SHP77 treated with DMSO at 0.1 percent for 48 hours (cell line): ENCODE results near the gene SLC23A2.
"Not testable (repeated sequence)": the region's sequence is repeated elsewhere in the genome, so short reads cannot be mapped to it uniquely, and the experiment has no call there.

Source experiments
- DNase-seq: peaks from one replicate; lab custom pipeline; 2025; lab: John Stamatoyannopoulos, UW

SLC23A2 gene

DNA sequence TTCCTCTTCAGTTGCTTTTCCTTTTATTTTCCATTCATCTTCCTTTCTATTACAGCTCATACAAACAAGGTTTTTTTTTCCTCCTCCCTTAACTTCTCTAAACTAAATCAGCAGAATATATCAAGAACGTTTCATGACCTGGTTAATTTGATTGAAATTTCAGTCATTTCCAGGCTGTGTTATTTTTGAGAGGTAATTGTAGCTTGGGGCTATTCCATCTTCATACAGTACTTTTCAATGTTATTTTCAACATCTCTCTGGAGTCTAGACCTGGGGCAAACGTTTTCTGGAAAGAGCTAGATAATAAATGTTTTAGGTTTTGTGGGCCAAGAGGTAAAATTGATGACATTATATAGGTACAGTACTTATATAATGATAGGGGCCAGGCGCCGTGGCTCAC is 4.0 kb upstream of the SLC23A2 start:
- DNase-seq: no peak

DNA sequence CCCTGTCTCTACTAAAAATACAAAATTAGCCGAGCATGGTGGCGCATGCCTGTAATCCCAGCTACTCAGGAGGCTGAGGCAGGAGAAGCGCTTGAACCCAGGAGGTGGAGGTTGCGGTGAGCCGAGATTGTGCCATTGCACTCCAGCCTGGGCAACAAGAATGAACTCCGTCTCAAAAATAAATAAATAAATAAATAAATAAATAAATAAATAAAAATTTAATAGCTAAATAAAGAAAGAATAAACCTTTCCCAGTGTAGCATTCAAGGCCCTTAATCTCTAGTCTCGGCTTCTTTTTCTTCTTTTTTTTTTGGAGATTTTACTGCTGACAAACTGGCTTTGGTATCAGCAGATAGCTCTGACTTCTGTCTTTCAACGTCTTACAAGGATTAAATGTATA is 3.5 kb upstream of the SLC23A2 start:
- DNase-seq: not testable (repeated sequence)

GRCh38 chr20:5003626-5004025 is 2.3 kb upstream of the SLC23A2 start:
- DNase-seq: no peak

DNA sequence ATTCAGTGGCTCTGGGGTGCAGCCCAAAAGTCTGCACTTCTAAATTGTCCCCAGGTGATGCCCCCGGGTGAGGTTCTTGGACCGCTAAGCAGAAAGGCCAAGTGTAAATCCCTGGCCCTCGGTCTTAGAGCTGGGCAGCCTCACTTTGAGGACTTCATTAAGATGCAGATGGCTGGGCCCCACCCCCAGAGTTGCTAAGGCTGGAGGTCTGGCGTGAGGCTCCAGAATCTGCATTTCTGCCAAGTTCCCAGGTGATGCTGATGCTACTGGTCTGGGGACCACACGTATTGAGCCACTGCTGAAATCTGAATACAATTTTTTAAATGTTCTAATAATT is 735 bp upstream of the SLC23A2 start:
- DNase-seq: no peak

GRCh38 chr20:5000263-5001173 is 792 bp downstream of the SLC23A2 start:
- no peak for DNase-seq

- DNase-seq: no peak
Observed at GRCh38 chr20:4999788-5000187, 1.5 kb downstream of the SLC23A2 start.

DNA sequence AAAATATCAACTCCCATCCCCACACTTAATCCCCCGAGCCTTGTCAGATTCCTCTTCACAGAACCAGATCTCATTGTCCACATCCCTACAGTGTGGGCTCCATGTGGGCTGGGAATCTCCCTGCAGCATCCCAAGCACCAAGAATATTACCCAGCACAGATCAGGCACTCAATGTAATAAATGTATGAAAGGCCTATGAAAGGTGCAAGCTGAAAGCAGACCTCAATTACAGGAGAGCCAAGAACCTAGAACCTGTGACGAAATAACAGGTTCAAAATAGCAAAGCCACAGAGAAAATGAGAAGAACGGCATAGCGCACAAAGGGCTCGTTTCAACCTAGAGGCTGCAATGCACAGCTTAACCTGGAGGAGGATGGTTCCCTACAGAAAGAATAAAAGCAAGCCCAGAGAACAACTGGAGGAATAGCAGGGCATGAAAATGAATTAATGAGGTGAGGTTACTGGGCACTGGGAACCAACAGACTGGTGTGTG is 3.1 kb downstream of the SLC23A2 start:
- DNase-seq: no peak

DNA sequence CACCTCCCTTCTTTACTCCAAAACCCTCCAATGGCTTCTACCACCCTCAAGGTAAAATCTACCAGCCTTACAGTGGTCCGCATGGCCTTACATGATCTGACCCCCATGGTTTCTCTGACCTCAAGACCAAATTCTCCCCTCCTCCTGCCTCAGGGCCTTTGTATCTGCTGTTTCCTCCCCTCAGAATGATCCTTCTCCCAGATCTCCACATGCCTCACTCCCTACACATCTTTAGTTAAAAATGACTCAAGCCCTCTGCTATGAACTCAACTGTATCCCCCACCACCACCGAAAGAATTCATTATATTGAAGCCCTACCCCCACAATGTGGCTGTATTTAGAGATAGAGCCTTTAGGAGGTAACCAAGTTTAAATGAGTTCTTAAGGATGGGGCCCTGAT is 4.1 kb downstream of the SLC23A2 start:
- DNase-seq: no peak

DNA sequence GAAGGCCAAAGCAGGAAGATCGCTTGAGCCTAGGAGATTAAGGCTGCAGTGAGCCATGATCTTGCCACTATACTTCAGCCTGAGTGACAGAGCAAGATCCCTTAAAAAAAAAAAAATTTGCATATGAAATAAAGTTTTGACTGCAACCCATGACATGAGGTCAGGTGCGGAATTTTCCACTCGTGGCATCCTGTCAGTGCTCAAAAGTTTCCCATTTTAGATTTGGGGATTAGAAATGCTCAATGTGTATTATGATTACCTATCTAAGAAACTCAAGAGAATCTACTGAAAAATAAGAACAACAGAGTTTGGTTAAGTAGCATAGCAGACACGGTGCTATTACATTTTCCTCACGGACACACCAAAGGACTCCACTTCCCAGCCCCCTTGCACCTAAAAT is 11.7 kb downstream of the SLC23A2 start:
- DNase-seq: no peak

GRCh38 chr20:4987130-4987529 is 14.2 kb downstream of the SLC23A2 start:
- no peak for DNase-seq

DNA sequence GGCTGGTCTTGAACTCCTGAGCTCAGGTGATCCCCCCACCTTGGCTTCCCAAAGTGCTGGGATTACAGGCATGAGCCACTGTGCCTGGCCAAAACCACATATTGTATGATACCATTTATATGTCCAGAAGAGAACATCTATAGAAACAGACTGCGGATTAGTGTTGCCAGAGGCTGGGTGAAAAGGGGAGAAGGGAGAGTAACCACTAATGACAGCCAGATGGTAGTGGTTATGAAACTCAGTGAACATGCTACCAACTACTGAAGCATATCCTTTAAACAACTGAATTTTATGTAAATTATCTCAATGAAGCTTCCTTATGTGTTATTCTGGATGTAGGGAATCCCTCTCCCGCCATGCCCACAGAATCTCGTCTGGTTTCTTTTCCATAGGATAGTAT is 15.7 kb downstream of the SLC23A2 start:
- DNase-seq: no peak

GRCh38 chr20:4982281-4982680 is 19.0 kb downstream of the SLC23A2 start:
- no peak for DNase-seq

DNA sequence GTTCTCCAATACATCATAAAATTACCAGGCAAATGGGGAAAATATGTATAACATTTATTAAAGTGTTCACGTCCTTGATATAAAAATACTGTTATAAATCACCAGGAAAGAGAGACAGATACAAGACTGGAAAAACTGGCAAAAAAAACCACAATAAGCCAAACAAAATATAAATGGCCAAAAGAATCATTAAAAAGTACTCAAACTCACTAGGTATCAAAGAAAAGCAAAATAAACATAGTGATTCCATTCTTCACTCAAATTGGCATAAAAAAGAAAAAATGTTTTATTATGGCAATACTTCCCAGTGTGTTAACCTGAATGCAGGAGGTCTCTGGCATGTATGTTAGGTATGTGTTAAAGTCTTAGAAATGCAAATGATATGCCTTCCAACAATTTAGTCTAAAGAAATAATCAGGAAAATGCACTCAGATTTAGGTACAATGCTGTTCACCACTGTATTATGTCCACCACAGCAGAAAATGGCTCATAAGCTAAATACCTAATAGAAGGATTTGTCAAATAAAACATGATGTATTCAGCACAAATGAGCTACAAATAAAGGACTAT is 21.4 kb downstream of the SLC23A2 start:
- no peak for DNase-seq

DNA sequence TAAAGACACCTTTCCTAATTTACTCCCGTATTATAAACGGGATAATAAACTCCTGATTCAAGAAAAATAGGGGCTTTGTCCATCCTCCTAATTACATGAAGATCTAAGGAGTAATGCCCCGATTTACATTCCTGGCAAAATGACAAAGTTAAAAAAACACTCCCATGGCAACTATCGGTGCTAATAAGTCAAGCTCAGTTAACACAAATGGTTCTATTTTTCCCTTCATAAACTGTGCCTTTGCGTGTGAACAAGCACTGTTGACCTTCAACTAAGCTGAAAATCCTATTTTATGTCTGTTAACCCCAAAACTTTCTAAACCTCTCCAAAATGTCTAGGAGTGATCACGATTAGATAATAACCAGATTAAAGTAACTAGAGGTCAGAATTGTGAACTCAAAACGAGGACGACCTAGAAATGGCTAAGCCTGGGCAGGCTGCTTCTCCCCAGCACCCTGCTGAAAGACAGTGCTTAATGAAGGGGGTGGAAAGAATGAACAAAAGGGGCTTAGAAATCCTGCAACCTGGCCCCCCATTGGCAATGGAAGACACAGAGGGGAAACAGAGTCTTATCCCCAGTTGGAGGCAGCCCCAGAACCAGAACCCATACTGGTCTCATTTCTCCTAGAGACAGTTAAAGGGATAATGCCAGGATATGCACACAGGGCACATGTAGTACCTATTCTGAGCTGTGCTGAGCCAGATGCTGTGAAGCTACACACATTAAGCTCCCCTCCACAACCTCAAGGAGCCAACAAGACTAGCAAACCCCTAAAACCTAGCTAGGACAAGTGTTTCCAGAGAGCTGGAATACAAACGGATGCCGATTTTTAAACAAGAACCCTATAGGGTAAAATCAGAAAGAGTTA is 23.0 kb downstream of the SLC23A2 start:
- no peak for DNase-seq

- not testable (repeated sequence) for DNase-seq
Observed at GRCh38 chr20:4976014-4976413, 25.3 kb downstream of the SLC23A2 start.

GRCh38 chr20:4973330-4974097 is 27.8 kb downstream of the SLC23A2 start:
- no peak for DNase-seq

GRCh38 chr20:4972506-4973251 is 28.6 kb downstream of the SLC23A2 start:
- DNase-seq: no peak

- DNase-seq: no peak
Observed at GRCh38 chr20:4971064-4971463, 30.2 kb downstream of the SLC23A2 start.

GRCh38 chr20:4967752-4968477 is 33.4 kb downstream of the SLC23A2 start:
- DNase-seq: no peak
